HG03039 (cell line): ENCODE results near the gene B4GALT5.
"Not testable (repeated sequence)": the region's sequence is repeated elsewhere in the genome, so short reads cannot be mapped to it uniquely, and the experiment has no call there.

Source experiments
- ATAC-seq: cut with Tn5 transposase; IDR thresholded peaks from one replicate; pipeline ENCODE4 v1.9.1; 2021; ENCODE audit warnings: mild to moderate bottlenecking, moderate library complexity; ENCODE audit not compliant: unreplicated experiment

B4GALT5 gene

DNA sequence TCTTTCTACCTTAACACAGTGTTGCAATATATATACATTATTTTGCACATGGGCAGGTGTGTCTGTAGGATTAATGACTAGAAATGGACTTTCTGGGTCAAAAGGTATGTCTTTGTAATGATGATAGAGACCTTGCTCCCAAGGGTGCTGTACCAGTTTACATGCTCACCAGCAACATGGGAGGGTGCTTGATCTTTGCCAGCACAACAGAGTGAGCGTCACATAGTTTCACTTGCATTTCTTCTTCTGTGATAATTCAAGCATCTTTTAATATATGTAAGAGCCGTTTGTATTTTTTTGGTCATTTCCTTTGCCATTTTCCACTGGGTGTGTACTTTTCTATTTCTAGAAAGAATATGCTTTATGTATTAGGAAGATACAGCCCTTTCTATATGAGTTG lies 23.6 kb upstream of the B4GALT5 start:
- no peak for ATAC-seq

DNA sequence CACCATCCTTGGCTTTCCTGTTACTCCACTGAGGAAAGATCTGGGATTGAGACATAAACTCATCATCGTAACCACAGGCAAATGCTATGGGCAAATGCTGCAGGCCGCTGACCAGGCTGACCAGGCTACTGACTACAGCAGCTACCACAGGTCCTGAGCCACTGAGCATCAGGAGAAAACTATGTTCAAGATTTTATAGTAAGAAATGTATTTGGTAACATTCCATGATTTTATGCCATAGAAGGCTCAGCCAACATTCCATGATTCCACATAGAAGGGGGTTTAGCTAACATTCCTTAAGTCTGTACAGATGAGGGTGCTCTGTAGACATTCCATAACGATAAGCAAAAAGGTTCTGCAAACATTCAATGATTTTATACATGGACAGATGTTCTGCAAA lies 16.1 kb upstream of the B4GALT5 start:
- ATAC-seq: no peak

DNA sequence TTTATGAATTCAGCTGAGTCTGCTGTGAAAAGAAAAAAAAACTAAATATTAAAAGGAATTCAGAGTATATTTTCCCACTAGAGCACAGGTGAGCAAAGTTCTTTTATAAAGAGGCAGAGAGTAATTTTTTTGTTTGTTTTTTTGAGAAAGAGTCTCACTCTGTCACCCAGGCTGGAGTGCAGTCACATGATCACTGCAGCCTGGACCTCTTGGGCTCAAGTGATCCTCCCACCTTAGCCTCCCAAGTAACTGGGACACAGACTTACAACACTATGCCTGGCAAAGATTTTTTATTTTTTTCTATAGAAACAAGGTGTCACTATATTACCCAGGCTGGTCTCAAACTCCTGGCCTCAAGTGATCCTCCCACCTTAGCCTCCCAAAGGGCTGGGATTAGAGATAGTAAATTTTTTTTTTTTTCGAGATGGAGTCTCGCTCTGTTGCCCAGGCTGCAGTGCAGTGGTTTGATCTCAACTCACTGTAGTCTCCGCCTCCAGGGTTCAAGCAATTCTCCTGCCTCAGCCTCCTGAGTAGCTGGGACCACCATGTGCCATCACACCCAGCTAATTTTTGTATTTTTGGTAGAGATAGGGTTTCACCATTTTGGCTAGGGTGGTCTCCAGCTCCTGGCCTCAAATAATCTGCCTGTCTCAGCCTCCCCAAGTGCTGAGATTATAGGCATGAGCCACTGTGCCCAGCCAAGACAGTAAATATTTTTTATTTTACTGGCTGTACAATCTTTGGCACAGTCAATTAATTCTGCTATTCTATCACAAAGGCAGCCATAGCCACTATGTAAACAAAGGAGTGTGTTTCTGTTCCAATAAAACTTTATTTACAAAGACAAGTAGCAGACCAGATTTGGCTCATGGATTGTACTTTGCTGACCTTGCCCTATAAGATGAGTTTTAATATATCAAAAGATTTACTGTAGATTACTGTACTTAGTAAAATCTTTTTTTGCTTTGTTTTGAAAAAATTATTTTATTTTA lies 14.5 kb upstream of the B4GALT5 start:
- ATAC-seq: no peak

DNA sequence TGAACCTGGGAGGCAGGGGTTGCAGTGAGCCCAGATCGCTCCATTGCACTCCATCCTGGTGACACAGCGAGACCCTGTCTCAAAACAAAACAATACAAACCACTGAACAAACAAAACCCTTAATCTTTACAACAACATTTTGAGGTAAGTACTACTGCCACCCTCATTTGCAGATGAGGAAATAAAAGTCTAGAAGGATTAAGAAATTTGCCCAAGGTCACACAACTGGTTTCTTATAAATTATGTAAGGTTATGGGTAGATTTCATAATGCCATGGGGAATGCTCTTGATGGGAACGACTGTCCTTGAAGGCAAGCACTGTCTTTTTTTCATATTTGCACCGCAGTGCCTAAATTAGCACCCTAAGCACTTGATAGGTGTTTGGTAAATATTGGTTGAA lies 13.8 kb upstream of the B4GALT5 start:
- no peak for ATAC-seq

DNA sequence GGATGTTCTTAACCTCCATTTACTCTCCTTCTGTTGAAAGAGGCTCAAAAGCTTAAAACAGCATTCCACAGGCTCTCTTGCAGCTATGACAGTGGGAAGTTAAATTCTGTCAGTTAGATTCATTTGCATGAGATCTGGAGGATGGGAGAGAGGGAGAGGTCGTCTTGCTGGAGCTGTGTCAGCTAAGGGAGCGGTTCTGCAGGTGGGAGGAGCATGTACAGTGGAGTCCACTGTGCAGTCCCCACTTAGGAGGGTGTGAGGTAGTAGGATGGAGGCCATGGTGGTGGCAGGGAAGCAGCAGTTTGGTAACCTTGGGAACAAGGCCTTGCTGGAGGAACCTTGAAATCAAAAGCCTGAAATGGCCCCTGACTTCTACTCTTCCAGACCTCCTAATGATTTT lies 12.0 kb upstream of the B4GALT5 start:
- no peak for ATAC-seq

DNA sequence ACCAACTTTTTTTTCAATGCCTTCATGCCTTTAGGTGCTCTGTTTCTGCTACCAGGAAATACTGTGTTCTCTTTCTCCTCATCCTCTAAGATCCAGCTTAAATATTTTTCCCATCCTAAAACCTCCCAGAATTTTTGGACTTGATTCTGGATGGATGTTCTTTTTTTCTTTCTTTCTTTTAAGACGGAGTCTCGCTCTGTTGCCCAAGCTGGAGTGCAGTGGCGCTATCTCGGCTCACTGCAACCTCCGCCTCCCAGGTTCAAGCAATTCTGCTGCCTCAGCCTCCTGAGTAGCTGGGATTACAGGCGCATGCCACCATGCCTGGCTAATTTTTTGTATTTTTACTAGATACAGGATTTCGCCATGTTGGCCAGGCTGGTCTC lies 11.5 kb upstream of the B4GALT5 start:
- not testable (repeated sequence) for ATAC-seq

DNA sequence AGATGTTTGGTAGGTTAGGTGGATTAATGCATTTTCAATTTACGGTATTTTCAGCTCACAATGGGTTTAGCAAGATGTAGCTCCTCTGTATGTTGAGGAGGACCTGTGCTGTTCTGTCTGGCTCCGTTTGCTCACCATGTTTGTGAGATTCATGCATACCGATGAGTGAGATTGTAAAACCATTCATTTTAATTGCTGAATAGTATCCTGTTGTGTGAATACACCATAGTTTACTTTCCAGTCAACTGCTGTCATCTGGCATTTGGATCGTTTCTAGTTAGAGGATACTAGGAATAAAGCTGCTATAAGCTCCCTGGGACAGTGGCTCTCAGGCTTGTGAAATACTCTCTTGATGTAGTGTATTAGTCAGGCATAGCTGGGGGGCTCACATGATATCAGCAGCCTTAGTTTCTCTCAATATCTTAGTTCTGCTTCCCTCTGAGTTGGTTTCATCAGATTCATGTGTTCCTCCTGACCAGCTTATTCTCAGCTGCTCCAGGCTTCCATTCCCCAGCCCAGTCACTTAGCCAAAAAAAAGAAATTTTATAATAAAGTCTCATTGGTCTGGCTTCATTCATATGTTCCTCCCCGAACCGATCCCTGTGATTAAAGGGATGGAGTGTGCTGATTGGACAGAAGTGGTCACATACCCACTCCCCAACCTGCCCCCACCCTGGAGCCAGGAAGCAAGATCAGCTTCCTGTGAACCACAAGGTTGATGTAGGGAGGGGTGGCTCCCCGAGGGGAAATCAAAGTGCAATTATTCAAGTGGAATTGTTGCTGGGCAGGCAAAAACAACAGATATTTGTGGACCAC lies 10.9 kb upstream of the B4GALT5 start:
- no peak for ATAC-seq

DNA sequence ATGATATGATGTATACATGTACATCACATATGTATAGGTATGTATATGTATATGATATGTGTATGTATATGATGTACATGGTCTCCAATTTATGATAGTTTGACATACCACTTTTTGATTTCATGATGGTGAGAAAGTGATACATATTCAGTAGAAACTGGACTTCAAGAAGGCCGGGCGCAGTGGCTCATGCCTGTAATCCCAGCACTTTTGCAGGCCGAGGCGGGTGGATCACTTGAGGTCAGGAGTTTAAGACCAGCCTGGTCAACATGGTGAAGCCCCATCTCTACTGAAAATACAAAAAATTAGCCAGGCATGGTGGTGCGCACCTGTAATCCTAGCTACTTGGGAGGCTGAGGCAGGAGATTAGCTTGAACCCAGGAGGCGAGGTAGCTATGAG lies 10.1 kb upstream of the B4GALT5 start:
- ATAC-seq: not testable (repeated sequence)

DNA sequence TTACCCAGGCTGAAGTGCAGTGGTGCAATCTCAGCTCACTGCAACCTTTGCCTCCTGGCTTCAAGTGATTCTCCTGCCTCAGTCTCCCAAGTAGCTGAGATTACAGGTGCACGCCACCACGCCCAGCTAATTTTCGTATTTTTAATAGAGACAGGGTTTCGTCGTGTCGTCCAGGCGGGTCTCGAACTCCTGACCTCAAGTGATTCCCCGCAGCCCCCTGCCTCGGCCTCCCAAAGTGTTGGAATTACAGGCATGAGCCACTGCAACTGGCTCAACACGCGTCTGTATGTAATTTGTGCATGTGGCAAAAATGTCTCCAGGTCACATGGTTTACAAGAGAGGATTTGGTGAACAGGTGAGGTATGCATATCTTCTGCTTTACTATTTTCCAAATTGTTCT lies 7.6 kb upstream of the B4GALT5 start:
- not testable (repeated sequence) for ATAC-seq

DNA sequence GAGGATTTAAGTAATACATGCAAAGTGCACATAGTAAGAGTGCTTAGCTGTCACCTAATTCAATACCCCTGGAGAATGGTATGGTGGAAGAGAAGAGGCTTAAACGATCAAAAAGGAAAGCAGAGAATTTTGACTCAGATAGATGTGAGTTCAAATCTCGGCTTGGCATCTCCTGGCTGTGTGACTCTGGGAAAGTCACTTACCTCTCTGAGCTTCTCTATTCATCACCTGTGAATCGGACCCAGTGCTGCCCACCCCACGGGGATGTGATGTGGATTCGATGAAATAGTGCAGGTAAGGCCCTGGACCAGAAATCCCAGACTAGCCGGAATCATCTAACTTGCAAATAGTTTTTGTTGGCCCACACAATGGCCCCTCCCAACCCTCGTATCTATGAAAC lies 1.8 kb upstream of the B4GALT5 start:
- ATAC-seq: no peak

DNA sequence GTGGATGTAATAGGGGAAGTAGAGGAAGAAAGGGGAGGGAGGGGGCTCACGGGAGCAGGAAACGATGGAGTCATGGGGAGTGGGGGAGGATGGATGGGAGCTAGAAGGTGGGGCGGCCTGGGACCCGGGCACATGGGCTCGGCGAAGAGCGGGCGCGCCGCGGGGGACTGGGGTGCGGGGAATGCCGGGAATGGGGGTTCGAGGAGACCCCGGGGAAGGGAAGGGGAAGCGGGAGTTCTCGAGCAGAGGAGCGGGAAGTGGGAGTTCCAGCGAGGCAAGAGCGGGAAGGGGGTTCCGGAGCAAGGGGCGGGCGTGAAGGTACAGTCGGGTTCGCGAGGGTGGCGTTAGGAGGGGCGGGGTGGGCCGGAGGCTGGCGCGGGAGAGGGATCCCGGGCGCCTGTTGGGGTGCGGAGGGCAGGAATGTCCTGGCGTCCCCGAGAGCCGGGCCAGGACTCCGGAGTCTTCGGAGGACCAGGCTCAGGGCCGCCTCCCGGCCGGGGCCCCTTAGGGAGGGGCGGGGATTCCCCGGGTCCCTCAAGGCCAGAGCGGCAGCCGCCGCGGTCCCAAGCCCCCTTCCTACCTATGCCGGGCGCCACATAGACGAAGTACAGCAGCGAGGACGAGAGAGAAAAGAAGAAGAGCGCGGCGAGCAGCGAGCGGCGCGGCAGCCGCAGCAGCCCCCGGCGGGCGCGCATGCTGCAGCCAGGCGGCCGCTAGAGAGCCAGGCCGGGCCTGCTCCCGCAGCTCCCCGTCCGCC lies 504 bp downstream of the B4GALT5 start:
- ATAC-seq: peak; percentile 41

DNA sequence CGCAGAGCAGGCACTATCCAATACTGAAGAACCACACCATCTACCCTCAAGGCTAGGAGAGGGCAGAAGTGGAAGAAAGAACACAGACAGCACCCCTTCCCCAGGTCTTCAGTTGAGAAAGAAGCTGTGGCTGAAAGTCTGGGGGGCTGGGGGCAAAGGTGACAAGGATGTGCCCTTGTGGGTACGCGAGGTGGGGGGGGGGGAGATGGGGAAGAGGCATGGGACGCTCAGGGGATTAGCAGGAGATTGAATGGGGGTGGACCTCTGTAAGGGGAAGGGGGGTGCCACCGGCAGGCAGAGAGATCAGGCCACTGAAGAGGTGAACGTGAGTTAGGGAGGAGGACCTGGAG lies 1.1 kb downstream of the B4GALT5 start:
- ATAC-seq: no peak

DNA sequence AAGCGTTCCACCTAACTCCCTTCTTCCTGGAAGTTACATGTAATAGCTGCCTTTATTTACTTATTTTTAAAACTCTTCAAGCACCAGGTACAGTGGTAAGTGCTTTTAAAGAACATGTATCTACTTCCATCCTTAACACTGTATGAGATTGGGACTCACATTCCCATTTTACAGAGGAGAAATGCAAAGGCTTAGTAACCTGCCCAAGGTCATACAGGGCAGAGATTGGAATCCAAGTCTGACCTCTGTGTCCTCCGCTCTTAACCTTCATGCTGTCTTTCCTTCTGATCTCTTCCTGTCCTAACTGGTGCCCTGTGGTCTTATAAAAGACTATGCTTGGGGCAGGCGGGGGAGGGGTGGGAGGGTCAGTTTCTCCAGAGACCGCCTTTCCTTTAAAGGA lies 1.6 kb downstream of the B4GALT5 start:
- ATAC-seq: no peak

DNA sequence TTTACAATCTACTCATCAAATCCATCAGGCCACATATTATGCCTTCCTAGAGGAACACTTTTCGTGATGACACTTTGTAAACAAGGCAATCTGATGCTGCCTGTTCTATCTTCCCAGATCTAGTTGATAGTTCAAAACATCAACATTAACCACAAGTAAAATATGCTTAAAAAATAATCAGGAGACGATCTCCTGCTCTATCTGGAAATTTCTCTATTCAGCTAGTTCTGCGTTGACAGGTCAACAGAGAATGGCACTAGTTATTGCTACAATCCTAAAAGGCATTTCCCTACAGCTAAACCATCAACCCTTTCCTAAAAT lies 2.1 kb downstream of the B4GALT5 start:
- ATAC-seq: no peak

DNA sequence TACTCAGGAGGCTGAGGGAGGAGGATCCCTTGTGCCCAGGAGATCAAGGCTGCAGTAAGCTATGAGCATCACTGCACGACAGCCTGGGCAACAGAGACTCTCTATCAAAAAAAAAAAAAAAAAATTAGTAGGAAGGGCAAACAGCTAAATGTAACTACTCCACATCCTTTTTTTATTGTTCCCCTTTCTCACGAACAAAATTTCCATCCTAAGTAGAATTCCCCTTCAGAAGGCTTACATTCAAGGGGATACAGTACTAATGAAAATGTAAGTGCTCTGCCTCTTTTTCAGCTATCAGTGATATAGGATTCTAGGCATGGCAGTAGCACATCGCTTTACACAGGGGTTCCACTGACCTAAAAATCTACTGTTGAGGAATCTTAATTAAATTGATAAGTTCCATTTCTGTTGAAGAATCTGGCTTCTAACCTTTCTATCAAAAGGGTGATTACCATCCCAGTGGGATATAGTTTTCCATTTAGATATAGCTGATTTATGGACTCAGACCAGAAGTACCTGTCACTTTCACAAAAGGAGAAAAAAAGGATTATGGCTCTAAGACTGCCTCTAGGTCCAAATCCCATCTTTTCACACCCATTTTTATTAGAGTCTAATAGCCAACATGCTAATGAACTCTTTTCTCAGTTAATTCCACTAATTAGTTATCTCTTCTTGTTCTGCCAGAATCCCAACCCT lies 2.6 kb downstream of the B4GALT5 start:
- no peak for ATAC-seq

DNA sequence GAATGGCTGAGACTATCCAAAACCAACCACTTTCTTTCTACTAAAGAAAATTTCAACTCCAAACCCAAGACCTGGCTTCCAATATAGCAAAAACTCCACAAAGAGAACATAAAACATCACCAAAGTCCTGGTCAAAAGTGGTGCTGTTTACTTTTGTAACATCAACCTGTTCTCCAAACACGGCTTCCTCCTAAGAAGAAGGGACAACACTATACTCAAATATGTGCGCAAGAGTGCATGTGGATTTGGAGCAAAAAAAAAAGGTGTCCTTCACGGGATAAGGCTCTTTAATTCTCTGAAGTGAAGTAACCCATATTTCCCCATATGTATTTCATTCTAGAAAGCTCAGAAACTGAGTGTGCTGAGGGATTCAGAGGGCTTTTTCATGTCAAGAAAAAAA lies 6.6 kb downstream of the B4GALT5 start:
- no peak for ATAC-seq

DNA sequence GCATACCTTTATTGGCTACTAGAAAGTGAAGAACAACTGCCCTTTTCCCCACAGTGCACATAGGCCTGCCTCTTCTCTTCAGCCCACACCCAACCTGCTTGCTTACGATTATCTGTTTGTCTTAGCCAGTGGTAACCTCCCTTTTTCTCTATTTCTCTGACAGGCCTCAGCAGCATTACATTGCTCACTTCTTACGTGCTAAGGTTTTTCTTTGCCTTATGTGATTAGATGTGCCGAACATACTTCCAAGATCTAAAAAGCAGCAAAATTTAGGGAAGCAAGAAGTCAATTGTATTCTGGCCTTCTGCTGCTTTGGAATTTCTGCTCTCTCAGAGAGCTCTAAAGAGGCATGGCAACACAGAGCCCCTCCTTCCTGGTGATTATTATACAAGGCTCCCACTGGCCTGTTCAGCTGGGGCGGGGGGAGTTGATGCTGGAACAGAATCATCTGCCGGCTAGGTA lies 7.0 kb downstream of the B4GALT5 start:
- no peak for ATAC-seq

DNA sequence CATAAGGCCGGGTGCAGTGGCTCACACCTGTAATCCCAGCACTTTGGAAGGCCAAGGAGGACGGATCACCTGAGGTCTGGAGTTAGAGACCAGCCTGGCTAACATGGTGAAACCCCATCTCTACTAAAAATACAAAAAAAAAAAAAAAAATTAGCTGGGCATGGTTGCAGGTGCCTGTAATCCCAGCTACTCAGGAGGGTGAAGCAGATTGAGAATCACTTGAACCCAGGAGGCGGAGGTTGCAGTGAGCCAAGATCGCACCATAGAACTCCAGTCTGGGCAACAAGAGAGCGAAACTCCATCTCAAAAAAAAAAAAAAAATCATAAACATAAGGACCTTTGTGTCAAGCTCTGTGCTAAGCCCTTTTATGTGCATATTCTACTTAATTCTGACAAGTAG lies 7.8 kb downstream of the B4GALT5 start:
- not testable (repeated sequence) for ATAC-seq

DNA sequence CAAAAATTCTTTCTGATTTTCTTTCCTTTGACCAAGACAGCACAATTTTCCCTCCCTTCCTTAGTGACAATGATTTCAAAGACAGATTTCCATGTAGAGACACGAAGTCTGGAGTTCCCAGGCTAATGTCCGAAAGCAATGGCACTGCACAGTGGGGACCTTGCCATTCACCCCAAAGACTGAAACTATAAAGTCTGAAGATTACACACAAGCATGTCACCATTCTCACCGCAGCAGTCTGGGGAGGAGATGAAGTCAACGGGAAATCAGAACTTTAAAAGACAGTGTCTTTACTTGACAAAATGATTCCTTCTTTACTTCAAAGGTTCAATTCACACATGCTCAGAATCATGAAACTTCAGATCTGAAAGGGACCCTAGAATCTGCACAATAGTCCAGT lies 8.3 kb downstream of the B4GALT5 start:
- no peak for ATAC-seq

DNA sequence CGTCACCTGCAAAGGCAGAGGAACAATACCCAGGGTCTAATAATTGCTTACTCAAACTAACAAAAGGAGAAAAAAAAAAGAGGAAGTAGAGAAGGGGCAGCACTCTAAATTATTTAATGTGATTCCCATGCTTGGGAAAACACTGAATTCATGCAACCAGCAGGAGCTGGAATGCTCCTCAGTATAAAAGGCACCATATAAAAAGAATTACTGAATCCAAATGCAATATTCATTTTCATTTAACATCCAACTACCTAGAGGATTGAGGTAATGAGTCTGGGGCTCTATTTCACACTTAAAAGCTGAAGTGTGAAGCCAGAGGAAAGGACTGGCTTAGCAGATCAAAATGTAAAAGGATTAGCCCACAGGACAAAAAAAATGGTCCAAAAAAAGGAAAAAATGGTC lies 8.7 kb downstream of the B4GALT5 start:
- ATAC-seq: no peak

DNA sequence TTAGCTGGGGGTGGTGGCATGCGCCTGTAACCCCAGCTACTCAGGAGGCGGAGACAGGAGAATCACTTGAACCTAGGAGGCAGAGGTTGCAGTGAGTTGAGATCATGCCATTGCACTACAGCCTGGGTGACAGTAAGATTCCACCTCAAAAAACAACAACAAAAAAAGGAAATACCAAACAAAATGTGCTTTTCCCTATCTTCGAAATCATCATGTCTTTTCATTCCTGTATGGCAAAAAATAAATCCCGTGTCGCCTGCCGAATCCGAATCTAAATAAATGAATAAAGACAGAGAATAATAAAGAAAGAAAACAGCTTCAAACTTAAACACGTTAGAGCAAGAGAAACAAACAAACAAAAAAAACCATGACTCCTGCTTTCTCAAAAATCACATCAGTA lies 11.8 kb downstream of the B4GALT5 start:
- no peak for ATAC-seq
